Hematopoietic multipotent progenitor cell treated with erythropoietin and hydrocortisone succinate and interleukin-3 and kit ligand, for 15 days (in vitro differentiated cells): Measurements from ENCODE around the gene BICDL2.
"Not testable (repeated sequence)": the region's sequence is repeated elsewhere in the genome, so short reads cannot be mapped to it uniquely, and the experiment has no call there.

Experiments used
- DNase-seq: peaks from one replicate; pipeline ENCODE4 v3.0.0-alpha.2; 2015; ENCODE audit warnings: low spot score

The BICDL2 gene

DNA sequence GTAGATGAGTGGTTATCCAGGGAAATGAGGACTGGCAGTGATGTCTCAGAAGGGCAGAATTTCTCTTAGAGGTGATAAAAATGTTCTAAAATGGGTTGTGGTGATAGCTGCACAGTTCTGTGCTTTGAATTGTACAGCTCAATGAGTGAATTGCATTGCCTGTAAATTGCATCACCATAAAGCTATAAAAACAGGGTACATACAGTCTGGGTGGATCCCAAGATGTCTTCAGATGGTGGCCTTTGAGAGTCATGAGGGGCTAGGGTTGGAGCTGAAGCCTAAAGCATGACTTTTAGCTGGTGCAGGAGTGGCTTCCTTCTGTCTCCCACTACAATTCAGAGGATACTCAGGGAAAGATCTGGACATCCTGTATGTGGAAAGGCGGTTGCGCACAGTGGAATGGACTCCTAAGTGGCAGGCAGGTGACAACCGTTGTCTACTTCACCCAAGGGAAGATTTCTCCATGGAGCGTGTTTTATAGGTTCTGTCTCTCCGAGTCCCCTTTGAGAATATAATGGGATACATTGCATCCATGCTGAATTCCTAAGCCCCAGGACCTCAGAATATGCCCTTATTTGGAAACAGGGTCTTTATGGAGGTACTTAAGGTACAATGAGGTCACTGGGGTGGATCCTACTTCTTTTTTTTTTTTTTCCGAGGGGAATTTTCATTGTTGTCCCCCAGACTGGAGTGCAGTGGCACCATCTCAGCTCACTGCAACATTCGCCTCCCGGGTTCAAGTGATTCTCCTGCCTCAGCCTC, 27.1 kb upstream of the BICDL2 start:
- no peak for DNase-seq

DNA sequence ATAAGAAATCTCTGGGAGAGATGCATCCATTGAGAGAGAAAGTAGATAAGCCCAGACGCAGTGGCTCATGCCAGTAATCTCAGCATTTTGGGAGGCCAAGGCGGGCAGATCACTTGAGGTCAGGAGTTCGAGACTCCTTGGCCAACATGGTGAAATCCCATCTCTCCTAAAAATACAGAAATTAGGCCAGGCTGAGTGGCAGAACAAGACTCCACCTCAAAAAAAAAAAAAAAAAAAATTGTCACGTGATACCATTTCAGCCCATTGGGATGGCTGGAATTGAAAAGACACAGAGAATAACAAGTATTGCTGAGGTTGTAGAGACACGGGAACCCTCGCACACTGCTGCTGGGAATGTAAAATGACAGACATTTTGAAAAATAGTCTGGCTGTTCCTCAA, 25.8 kb upstream of the BICDL2 start:
- no peak for DNase-seq

DNA sequence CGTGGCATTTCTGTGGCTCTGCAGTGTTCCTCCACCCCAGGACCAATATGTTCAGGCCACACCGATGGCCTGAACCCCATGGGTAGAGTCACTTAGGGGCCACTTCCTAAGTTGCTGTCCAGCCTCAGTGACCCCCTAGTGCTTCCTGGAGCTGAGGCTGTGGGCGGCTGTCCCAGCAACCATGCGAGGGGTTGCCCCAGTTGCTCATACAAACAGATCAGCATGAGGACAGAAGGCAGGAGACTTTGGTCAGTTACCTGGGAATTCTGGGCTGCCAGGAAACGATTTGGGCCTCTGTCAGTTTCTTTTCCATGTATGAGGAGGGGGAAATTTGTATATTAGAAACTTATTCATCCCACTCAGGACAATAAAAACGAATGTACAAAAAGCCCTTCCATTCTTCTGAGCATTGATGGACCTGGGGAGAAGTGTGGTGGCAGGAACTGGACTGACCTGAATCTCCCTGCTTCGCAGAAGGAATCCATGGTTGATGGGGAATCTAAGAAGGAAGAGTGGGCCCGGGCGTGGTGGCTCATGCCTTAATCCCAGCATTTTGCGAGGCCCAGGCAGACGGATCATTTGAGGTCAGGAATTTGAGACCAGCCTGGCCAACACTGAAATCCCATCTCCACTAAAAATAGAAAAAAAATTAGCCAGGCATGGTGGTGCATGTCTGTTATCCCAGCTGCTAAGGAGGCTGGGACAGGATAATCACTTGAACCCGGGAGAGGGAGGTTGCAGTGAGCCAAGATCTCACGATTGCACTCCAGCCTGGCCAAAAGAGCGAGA, 23.8 kb upstream of the BICDL2 start:
- DNase-seq: no peak

DNA sequence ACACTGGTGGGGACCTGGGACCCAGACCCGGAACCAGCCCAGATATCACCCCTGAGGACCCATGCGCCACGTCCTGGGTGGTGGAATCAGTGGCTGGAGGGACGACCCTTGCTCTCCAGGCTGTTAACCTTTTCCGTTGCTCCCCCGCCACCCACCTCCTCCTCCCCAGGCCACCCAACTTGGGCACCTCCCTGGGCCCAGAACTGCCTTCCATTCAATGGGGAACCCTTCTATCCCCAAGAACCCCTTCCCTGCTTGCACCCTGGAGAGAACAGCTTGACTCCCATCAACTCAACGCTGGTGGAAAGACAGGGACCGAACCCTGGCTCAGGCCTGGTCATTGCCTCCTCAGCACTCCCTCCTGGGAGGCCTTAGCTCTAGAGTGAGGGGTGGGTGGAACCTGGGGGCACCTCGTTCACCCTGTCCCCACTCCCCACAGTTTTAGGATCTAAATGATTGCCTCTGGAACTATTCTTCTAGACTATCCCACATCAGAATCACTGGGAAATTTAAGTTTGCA, 23.0 kb upstream of the BICDL2 start:
- DNase-seq: no peak

DNA sequence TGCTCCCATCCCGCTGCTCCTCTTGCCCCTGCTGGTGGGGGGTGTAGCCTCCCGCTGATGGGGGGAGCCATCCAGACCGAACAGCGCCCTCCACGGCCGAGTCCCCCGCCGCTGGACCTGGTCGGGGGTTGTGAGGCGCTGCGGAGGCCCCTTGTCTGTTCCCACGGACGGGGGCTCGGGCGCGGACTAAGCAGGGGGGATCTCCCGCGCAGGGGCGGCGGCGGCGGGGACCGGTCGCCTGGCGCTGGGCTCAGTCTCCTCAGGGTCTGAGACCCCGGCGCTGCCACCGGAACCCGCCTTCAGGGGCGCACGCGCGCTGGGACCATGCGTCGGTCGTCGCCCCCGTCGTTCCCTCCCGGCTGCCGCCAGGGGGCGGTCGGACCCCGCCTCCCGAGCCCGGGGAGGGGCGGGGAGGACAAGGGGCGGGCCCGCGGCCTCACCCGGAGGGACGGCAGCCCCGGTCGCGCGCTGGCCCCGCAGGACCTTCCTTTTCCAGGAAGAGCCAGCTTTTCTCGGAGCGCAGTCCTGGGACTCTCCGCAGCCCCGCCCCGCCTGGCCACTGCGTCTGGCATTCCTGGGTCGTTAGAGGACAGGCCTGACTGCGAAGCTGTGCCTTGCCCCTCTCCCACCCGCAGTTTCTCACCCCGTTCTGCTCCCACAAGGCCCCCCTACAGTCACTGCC, 22.4 kb upstream of the BICDL2 start:
- peak; percentile 77 for DNase-seq

DNA sequence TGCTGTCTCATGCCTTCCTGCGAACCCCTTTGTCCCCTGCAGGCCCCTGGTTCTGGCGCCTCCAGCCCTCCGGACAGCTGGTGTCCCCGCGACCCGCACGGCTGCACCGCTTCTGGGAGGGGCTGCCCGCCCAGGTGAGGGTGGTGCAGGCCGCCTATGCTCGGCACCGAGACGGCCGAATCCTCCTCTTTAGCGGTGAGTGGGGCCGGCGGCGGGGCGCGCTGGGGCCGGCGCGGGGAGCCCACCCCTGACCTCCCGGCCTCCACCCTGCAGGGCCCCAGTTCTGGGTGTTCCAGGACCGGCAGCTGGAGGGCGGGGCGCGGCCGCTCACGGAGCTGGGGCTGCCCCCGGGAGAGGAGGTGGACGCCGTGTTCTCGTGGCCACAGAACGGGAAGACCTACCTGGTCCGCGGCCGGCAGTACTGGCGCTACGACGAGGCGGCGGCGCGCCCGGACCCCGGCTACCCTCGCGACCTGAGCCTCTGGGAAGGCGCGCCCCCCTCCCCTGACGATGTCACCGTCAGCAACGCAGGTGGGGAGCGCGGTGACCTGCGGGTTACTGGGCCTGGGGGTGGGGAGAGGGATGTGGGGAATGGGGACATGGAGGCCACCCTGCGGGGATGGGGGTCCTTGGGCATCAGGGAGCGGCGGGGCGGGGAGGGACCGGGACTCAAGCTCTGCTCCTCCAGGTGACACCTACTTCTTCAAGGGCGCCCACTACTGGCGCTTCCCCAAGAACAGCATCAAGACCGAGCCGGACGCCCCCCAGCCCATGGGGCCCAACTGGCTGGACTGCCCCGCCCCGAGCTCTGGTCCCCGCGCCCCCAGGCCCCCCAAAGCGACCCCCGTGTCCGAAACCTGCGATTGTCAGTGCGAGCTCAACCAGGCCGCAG, 21.6 kb upstream of the BICDL2 start:
- DNase-seq: no peak

DNA sequence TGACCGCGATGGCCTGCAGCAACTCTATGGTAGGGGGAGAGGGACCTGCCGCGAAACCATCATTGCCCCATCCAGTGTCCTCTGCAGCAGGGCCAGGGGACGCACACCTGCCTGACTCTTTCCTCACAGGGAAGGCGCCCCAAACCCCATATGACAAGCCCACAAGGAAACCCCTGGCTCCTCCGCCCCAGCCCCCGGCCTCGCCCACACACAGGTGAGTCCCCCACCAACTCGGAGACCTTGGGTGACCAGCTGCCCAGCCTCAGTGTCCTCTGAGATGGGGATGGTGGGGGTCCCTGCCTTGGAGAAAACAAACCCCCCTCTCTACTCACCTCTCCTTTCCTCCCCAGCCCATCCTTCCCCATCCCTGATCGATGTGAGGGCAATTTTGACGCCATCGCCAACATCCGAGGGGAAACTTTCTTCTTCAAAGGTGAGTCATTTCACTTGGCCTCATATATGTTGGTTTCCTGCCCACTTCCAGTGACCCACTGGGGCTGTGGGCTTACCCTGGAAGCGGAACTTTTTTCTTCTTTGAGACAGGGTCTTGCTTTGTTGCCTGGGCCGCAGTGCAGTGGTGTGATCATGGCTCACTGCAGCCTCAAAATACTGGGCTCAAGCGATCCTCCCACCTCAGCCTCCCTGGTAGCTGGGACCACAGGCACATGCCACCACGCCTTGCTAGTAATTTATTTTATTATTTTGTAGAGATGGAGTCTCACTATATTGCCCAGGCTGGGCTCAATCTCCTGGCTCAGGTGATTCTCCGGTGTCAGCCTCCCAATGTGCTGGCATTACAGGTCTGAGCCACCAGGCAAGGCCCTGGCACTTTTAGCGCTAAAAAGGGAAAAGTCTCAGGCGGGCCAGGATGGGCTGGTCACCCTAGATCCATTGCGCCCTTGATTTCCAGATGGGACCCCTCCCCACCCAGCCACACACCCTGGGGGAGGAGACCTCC, 20.7 kb upstream of the BICDL2 start:
- no peak for DNase-seq

DNA sequence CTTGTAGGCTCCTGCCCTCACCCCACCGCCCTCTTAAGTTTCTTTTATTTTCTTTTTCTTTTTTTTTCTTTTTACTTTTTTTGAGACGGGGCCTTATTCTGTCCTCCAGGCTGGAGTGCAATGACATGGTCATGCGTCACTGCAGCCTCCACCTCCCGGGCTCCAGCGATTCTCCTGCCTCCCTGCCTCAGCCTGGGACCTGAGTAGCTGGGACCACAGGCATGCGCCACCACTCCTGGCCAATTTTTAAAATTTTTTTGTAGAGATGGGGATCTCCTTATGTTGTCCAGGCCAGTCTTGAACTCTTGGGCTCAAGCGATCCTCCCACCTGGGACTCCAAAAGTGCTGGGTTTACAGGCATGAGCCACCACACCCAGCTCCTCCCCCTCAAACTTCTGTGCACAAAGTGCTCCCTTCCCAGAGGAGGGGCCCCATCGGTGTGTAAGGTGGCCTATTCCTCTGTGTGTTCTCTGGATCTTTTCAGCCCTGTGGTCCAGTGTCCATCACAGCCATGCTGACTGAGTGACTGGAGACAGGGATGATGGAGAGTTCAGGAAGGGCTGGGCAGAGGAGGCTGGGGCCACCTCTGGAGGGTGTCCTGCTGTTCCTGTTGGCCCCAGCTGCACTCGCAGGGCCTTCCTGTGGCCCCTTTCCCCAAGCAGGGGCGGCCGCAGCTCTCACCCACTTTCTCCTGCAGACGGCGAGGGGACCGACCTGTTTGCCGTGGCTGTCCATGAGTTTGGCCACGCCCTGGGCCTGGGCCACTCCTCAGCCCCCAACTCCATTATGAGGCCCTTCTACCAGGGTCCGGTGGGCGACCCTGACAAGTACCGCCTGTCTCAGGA, 19.8 kb upstream of the BICDL2 start:
- no peak for DNase-seq

DNA sequence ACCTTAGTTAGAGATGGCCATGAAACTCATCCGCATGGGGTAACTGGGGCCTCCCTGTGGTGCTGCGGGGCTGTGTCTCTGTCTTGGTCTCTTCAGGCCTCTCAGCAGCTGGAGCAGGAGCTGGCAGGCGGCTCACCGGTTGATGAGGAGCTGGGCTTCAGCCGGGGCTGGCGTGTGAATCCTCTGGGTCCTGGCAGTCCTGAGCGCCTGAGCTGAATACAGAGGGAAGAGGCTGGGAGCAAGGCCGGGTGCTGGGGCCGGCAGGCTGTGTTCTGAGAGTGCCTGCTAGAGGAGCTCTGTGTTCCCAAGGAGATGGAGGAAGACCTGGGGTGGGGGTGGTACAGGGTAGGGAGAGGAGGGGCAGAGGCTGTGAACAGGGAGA, 19.0 kb upstream of the BICDL2 start:
- not testable (repeated sequence) for DNase-seq

DNA sequence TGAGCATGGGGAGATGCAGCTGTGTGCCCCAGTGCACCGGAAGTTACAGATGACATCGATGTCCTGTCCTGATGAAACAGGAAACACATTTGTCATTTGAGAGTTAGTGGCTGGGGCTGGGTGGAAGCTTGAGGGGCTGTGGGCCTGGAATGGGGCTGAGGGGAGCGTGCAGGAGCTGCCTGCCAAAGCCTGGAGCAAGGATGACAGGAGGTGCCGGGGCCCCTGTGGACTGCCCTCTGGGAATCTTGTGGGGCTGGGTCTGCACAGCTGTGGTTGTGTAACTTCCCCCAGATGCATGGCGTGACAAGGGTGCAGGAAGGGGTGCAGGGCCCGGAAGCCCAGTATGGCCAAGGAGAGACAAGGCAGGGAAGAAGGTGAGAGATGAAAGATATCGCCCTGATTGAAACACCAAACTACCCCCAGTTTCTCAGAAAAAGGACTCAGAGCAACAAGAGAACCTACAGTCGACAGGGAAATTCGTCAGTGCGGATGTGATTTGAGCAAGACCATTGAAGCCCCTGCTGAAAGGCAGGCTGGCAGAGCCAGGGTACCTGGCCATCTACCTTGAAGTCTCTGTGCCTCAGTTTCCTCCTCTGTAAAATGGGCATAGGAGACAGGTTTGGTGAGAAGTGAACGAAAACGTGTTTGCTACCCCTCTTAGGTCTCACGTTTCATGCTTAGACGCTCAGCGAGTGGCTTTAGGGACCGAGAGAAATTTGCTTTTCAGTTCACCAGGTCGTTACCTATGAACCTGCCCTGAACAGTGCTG, 18.4 kb upstream of the BICDL2 start:
- no peak for DNase-seq

DNA sequence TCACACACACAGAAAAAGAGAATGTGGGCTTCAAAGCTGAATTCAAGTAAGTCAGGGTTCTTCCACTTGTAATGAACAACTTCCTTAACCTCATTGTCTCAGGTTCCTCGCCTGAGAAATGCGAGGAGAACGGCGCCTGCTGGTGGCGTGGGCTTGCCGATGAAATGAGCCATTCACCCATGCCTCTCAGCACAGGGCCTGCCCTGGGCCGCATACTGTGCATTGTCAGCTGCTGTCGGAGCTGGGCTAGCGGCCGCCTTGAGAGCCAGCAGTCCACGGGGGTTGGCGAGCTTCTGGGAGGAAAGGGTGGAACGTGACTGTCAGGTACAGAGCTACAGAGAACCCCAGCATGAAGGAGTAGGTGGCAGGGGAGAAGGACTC, 16.6 kb upstream of the BICDL2 start:
- not testable (repeated sequence) for DNase-seq

DNA sequence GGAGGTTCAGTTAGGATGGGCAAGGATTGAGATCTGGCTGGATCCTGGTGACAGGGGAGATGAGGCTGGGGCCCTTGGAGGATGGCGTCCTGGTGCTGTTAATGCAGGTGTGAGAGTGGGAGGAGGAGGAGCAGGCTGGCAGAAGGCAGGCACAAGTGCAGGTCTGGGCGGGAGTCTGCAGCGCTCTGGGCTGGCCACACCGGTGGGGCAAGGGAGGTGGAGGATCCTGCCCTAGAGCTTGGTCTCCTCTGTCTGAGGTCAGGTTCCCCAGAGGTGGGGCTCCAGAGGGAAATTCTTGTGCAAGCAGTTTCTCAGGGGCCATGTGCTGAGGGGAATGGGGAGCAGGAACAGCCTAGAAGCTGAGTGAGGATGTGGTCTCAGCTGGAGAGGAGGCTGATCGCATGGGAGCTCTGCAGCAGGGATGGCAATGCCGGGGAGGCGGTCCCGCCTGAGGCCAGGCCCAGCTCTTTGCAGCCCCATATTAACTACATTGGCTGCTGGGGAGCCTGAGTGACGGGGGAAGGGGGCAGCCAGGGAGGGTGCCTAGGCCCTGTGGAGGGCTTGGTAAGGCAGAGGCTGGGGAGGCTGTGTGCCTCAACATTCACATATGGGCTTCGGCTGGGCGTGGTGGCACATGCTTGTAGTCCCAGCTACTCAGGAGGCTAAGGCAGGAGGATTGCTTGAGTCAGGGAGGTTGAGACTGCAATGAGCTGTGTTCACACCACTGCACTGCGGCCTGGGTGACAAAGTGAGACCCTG, 16.0 kb upstream of the BICDL2 start:
- not testable (repeated sequence) for DNase-seq

DNA sequence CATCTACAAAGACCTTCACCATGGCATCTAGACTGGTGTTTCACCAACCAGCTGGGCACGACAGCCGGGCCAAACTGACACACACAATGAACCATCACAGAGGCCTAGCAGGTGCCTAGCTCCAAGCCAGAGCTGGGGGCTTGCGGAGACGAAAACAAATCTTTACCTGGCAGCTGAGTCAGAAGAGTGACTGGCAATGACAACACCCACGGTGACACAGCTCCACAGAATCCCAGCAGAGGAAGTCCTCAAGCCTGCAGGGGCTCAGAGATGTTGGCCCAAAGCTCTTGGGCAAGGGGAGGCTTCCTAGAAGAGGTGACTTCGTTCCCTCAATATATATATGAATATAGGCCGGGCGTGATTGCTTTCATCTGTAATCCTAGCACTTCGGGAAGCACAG, 14.8 kb upstream of the BICDL2 start:
- no peak for DNase-seq

DNA sequence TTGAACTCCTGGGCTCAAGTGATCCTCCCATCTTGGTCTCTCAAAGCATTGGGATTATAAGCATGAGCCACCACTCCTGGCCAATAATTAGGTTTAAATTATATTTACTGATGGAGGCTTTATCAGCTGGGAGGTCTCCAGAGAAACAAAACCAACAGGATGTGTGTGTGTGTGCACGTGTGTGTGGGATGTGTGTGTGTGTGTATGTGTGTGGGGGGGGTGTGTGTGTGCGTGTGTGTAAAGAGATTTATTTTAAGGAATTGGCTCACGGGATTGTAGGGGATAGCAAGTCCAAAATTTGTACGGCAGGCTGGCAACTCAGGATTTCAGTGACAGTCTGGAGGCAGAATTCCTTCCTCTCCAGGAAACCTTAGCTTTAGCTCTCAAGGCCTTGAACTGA, 14.3 kb upstream of the BICDL2 start:
- no peak for DNase-seq

DNA sequence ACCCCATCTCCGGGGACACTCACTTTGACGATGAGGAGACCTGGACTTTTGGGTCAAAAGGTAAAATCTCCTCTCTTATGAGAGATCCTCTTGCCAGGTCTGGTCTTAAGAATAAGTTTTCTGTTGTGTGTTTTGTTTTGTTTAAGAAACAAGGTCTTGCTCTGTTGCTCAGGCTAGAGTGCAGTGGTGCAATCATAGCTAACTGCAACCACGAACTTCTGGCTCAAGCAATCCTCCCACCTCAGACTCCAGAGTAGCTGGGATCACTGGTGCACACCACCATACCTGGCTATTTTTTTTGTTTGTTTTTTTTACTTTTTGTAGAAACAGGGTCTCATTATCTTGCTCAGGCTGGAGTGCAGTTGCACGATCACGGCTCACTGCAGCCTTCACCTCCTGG, 13.7 kb upstream of the BICDL2 start:
- DNase-seq: no peak

DNA sequence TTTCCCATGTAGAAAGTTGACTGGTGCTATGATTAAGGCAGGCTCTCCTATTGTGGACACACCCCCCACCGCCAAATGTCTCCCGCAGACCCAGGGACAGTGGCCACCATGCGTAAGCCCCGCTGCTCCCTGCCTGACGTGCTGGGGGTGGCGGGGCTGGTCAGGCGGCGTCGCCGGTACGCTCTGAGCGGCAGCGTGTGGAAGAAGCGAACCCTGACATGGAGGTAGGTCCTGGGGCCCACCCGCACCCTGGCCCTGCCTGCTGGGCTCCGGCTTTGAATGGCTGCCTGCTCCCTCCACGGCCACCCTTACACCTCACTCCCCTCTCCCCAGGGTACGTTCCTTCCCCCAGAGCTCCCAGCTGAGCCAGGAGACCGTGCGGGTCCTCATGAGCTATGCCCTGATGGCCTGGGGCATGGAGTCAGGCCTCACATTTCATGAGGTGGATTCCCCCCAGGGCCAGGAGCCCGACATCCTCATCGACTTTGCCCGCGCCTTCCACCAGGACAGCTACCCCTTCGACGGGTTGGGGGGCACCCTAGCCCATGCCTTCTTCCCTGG, 13.3 kb upstream of the BICDL2 start:
- no peak for DNase-seq

DNA sequence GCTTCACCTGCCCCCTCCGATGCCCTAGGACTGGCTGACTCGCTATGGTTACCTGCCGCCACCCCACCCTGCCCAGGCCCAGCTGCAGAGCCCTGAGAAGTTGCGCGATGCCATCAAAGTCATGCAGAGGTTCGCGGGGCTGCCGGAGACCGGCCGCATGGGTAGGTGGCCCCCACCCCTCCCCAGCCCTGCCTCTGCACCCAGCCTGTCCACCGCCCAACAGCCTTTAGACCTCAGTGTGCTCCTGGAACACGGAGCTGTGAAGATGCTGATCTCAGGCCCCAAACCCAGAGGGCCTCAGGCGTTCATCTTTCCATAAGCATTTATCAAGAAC, 10.6 kb upstream of the BICDL2 start:
- DNase-seq: no peak
